NCI-H526 treated with DMSO at 0.1 percent for 48 hours (cell line): ENCODE measurements around the gene AAK1.
"Not testable (repeated sequence)": the region's sequence is repeated elsewhere in the genome, so short reads cannot be mapped to it uniquely, and the experiment has no call there.

ENCODE experiments used
- DNase-seq: peaks from one replicate; lab custom pipeline; 2025; lab: John Stamatoyannopoulos, UW

Gene AAK1

GRCh38 chr2:69572641-69573040, 70.9 kb downstream of the AAK1 start:
- no peak for DNase-seq

GRCh38 chr2:69571189-69571588, 72.3 kb downstream of the AAK1 start:
- no peak for DNase-seq

- DNase-seq: no peak
These were observed 73.1 kb downstream of the AAK1 start for GRCh38 chr2:69570474-69570873.

GRCh38 chr2:69567909-69568300, 75.6 kb downstream of the AAK1 start:
- no peak for DNase-seq

- DNase-seq: no peak
These were observed 76.2 kb downstream of the AAK1 start for GRCh38 chr2:69567157-69567908.

GRCh38 chr2:69566669-69567068, 76.9 kb downstream of the AAK1 start:
- DNase-seq: no peak

- no peak for DNase-seq
These were observed 78.1 kb downstream of the AAK1 start for GRCh38 chr2:69565431-69565839.

- no peak for DNase-seq
These were observed 78.9 kb downstream of the AAK1 start for GRCh38 chr2:69564604-69565003.

- no peak for DNase-seq
These were observed 80.5 kb downstream of the AAK1 start for GRCh38 chr2:69563021-69563420.

- no peak for DNase-seq
These were observed 82.4 kb downstream of the AAK1 start for GRCh38 chr2:69561101-69561500.

GRCh38 chr2:69560147-69560482, 83.4 kb downstream of the AAK1 start:
- DNase-seq: no peak

GRCh38 chr2:69559442-69560146, 83.9 kb downstream of the AAK1 start:
- peak; percentile 38 for DNase-seq

GRCh38 chr2:69556008-69556407, 87.5 kb downstream of the AAK1 start:
- no peak for DNase-seq

GRCh38 chr2:69554981-69555380, 88.6 kb downstream of the AAK1 start:
- no peak for DNase-seq

GRCh38 chr2:69554568-69554967, 89.0 kb downstream of the AAK1 start:
- no peak for DNase-seq

GRCh38 chr2:69553991-69554390, 89.5 kb downstream of the AAK1 start:
- no peak for DNase-seq

- DNase-seq: not testable (repeated sequence)
These were observed 93.0 kb downstream of the AAK1 start for GRCh38 chr2:69550511-69550910.

GRCh38 chr2:69549421-69549820, 94.1 kb downstream of the AAK1 start:
- no peak for DNase-seq

GRCh38 chr2:69547984-69548715, 95.4 kb downstream of the AAK1 start:
- no peak for DNase-seq

- no peak for DNase-seq
These were observed 96.9 kb downstream of the AAK1 start for GRCh38 chr2:69546646-69547045.

- DNase-seq: no peak
These were observed 98.0 kb downstream of the AAK1 start for GRCh38 chr2:69545477-69545932.

GRCh38 chr2:69544951-69545350, 98.6 kb downstream of the AAK1 start:
- DNase-seq: no peak

GRCh38 chr2:69539549-69539908, 104.0 kb downstream of the AAK1 start:
- no peak for DNase-seq
